ENCODE measurements around the gene TMEM187.

- TF ChIP-seq EZH2 (IDR thresholded peaks at IDR 0.05; ENCODE audit: borderline replicate concordance), result no peak
- TF ChIP-seq CTCF (IDR thresholded peaks at IDR 0.05; ENCODE audit: poor library complexity), result no peak
Measured at GRCh38 chrX:154015581-154016264, 43.2 kb downstream of the TMEM187 start.
